GM18511 (cell line): ENCODE results near the gene SLC35D3.
"Not testable (repeated sequence)": the region's sequence is repeated elsewhere in the genome, so short reads cannot be mapped to it uniquely, and the experiment has no call there.

ENCODE experiments used
- ATAC-seq: cut with Tn5 transposase; IDR thresholded peaks from one replicate; pipeline ENCODE4 v1.9.1; 2021; ENCODE audit warnings: mild to moderate bottlenecking, moderate library complexity; ENCODE audit not compliant: unreplicated experiment

Gene SLC35D3

GRCh38 chr6:136923116-136923953, 1.2 kb downstream of the SLC35D3 start:
- no peak for ATAC-seq

- ATAC-seq, result no peak
These were observed 2.0 kb downstream of the SLC35D3 start for GRCh38 chr6:136923954-136924673.

GRCh38 chr6:136926383-136926782, 4.3 kb downstream of the SLC35D3 start:
- ATAC-seq, result no peak

GRCh38 chr6:136927292-136927691, 5.2 kb downstream of the SLC35D3 start:
- ATAC-seq, result no peak

DNA sequence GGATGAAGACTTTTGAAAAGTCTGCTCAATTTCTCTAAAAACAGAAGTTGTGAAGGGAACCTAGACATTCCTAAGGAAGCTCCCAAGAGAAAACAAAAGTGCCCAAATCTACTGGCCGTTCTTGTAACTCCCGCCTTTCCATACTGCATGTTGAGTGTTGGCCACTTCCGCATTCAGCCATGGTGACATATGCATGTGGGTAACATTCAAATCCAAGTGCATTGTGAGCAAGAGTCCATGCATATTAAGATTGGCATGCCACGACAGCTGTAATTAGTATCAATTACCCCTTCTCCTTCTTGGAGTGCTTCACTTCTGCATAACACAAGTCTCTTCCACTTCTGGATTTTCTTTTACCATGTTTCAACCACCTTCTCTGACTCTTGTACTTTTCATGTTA, 8.4 kb downstream of the SLC35D3 start:
- ATAC-seq, result no peak

GRCh38 chr6:136932599-136932998, 10.5 kb downstream of the SLC35D3 start:
- ATAC-seq, result no peak

GRCh38 chr6:136945072-136945471, 23.0 kb downstream of the SLC35D3 start:
- no peak for ATAC-seq

DNA sequence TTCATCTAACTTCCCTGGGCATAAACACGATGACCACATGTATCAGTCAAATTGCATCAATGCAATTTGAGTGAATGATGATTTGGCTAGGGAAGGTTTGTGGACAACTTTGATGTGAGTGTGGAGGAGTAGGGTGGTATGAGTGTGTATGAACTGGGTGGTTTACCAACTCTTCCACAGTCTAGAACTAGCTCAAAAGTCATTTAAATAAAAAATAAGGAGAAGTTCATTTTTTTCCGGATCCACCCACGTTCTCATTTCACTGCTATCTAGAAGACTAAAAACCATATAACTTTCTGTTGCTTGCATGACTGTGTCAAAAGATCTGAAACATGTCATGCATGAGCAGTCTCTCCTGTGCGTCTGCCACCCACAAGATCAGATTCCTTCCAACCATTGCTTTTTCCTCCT, 23.6 kb downstream of the SLC35D3 start:
- ATAC-seq, result no peak

DNA sequence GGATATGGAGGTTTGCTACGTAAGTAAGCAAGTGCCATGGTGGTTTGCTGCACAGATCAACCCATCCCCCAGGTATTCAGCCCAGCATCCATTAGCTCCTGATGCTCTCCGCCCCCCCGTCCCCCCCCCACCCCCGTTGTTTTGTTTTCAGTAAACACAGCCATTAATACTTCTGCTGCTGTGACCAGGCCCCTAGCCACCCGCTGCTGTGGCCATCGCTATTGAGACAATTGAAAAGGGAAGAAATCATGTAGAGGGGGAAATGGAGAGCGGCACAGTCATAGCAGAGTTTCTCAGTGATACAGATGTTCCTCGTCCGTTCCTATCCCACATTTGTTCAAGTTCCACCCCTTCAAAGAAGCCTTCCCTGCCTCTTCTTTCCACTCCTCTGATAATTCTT, 24.9 kb downstream of the SLC35D3 start:
- no peak for ATAC-seq

DNA sequence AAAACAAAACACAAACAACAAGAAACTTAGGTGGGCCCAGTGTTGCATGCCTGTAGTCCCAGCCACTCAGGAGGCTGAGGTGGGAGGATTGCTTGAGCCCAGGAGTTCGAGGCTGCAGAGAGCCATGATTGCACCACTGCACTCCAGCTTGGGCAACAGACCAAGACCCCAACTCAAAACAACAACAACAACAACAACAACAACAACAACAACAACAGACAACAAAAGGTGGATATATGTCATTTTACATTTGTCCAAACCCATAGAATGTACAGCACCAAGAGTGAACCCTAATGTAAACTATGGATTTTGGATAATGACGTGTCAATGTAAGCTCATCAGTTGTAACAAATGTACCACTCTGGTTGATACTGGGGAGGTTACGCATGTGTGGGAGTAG, 27.9 kb downstream of the SLC35D3 start:
- ATAC-seq, result not testable (repeated sequence)

DNA sequence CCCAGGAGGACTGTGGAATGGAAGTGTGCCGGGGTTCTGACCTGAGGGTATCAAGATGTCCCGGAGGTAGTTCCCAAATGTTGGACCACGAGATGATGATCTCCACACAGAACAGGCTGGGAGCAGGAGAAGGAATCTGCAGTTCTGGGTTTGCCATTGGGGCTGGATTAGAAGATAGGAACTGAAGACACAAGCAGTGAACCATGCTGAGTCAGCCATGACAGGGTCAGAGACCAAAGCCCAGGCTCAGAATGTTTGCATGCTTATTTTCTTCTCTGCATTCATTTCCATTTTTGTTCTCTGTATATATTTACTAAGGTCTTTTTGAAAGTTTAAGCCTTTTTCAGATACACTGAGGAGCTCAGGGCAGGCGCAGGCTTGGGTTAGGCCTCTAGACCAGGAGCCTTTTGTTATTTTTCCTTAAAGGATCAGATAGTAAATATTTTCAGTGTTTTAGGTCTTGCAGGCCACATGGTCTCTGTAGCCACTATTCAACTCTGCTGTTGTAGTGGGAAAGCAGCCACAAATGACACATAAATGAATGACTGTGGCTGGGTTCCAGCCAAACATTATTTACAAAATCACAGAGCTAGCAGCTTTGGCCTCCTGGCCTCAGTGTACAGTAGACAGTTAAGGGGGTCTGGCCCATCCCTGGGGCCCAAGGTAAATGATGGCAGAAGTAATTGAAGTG, 28.5 kb downstream of the SLC35D3 start:
- no peak for ATAC-seq

DNA sequence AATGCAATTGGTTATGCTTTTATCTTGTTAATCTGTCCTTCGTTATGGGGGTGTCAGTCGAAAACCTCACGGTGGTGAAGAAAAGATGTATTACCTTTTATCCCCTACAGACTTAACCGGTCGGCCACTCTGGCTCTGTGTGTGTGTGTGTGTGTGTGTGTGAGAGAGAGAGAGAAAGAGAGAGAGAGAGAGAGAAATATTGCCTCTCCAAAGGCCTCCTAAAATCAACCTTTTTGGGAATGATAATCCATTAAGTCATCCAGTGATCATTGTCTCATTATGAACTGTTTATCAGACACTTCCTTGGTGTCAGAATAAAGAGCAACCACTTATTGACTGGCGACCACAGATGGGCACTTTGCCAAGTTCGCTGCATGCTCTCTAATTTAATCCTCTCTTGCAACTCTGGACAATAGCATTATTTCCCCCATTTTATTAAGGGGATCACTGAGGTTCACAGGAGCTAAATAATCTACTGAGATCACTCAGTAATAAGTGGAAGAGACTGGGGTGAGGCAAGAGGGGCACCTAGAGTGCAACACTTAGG, 30.7 kb downstream of the SLC35D3 start:
- no peak for ATAC-seq

- no peak for ATAC-seq
These were observed 33.0 kb downstream of the SLC35D3 start for GRCh38 chr6:136955123-136955522.

- no peak for ATAC-seq
These were observed 34.8 kb downstream of the SLC35D3 start for GRCh38 chr6:136956590-136957544.

GRCh38 chr6:136958168-136958567, 36.1 kb downstream of the SLC35D3 start:
- no peak for ATAC-seq

- no peak for ATAC-seq
These were observed 37.4 kb downstream of the SLC35D3 start for GRCh38 chr6:136959471-136959891.

DNA sequence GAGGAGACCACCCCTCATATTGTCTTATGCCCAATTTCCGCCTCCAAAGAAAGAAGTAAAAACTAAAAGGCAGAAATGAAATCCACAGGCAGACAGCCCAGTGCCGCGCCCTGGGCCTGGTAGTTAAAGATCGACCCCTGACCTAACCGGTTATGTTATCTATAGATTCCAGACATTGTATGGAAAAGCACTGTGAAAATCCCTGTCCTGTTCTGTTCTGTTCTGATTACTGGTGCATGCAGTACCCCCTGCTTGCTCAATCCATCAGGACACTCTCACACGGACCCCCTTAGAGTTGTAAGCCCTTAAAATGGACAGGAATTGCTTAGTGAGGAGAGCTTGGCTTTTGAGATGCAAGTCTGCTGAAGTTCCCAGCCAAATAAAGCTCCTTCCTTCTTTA, 37.8 kb downstream of the SLC35D3 start:
- ATAC-seq, result not testable (repeated sequence)

- no peak for ATAC-seq
These were observed 38.7 kb downstream of the SLC35D3 start for GRCh38 chr6:136960781-136961180.

DNA sequence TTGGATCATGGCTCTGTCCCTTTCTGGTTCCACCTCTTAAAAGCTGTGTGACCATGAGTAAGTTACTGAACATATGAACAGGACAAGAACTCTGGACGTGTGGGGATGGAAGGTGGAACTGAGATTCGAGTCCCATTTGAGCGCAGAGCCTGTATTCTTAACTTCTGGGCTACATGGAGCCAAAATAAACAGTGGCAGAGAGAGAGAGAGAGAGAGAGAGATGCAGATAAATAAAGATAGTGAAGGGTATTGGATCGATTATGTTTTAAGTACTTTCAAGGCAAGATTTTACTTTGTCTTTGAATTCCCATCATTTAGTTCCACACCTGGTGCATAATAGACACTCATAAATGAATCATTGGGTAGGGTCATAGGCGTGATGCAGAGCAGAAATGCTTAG, 39.7 kb downstream of the SLC35D3 start:
- no peak for ATAC-seq

- no peak for ATAC-seq
These were observed 40.6 kb downstream of the SLC35D3 start for GRCh38 chr6:136962661-136963060.
